ENCODE measurements around the gene UNC13B.
"Not testable (repeated sequence)": the region's sequence is repeated elsewhere in the genome, so short reads cannot be mapped to it uniquely, and the experiment has no call there.

Gene UNC13B

GRCh38 chr9:35395076-35395705 lies 233.4 kb downstream of the UNC13B start:
- DNase-seq: no peak

DNA sequence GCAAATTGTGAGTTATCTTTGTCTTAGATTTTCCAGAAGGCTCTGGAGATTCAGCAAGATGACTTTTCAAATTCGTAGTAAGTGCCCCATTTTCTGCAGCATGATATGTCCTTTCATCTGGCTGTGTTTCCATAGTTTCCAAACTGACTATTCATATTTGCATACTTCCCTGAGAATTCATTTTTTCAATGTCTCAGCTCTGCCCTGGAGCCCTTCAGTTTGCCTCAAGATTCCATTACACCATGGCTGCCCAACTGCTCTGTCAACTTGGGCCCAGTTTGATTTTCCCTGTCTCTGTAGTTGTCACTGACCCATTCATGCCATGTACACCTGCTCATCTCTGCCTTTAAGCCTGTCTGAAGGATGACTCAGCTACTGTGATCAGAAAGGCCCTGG lies 233.9 kb downstream of the UNC13B start:
- no peak for DNase-seq

DNA sequence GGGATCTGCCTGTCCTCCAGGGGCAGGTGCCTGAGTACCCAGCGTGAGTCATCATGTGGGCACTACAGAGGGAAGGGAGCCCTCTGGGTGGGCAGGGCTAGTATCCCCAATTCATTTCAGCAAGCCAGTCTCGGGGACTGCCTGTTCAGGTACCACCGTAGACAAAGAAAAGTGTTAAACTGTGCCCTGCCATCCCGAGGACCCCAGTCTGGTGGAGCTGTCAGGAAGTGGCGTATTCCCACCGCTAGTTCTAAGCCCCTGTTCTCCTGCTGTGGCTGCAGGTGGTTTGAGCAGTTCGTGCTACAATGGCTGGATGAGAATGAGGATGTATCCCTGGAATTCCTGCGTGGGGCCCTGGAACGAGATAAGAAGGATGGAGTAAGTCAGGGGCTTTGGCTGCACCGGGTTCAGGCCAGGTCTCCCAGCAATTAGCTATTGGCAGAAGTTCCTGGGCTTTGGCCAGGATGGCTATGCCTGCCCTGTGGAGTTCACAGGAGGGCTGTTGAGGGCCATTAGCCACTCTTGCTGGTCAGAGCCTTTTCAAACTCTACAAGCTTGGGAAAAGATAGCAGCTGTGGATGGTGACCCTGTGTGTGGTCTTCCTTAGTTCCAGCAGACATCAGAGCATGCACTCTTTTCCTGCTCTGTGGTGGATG lies 234.9 kb downstream of the UNC13B start:
- no peak for DNase-seq

- DNase-seq: no peak
Measured at GRCh38 chr9:35397216-35397698, 235.4 kb downstream of the UNC13B start.

- no peak for DNase-seq
Measured at GRCh38 chr9:35397923-35398322, 236.1 kb downstream of the UNC13B start.

GRCh38 chr9:35398651-35399335 lies 237.0 kb downstream of the UNC13B start:
- DNase-seq: no peak

DNA sequence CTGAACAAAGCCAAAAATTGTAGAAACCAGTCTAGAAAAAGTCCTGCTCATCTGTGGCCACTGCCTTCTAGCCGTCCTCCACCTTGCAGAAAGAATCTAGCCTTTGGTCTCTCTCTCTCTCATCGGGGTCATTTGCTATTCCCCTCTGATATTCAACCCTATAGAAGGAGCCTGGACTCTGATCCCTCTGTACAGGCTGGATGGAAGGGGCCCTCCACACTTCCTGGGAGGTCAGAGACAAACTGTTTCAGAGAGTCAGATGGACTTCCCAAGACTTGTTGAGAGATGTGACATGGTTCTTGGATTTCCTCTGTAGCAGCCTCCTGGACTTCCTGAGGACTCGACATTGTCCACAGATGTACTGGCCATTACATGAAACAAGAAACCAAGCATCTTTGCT lies 243.1 kb downstream of the UNC13B start:
- no peak for DNase-seq

DNA sequence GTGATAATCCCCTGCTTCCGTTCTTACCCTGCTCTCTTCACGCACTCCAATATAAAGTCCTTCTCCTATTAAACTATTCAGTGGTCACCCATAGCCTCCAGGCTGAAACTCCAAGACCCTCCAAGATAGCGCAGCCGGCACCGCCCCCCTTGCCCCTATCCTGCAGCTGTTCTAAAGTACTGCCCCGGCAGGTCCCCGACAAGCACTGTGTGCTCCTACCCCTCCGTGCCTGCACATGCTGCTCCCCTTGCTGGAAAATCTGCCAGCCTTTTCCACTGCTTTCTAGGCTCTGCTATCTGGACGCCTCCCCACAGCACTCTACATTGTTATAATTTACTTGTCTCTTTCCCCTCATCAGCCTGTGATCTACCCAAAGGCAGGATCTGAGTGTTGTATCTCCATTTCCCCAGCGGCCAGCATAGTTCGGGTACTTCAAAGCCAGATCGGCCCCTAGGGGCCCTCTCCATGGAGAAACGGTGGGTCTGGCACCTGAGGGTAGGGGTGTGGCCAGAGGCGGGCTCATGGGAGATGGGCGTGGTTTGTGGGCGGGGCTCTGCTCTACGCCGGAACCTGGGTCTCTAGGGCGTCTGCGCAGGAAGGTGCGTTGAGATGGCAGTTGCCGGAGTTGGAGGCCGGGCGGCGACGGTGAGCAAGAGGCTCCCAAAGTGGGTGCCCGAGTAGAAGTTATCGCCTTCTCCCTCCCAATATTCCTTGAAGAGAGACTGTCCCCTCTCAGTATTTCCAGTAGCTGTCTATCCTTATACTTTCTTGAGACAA lies 244.6 kb downstream of the UNC13B start:
- no peak for DNase-seq

- DNase-seq: no peak
Measured at GRCh38 chr9:35407846-35408245, 246.0 kb downstream of the UNC13B start.

GRCh38 chr9:35409434-35409833 lies 247.6 kb downstream of the UNC13B start:
- not testable (repeated sequence) for DNase-seq

- no peak for DNase-seq
Measured at GRCh38 chr9:35414889-35415288, 253.1 kb downstream of the UNC13B start.

GRCh38 chr9:35415402-35416097 lies 253.7 kb downstream of the UNC13B start:
- no peak for DNase-seq

DNA sequence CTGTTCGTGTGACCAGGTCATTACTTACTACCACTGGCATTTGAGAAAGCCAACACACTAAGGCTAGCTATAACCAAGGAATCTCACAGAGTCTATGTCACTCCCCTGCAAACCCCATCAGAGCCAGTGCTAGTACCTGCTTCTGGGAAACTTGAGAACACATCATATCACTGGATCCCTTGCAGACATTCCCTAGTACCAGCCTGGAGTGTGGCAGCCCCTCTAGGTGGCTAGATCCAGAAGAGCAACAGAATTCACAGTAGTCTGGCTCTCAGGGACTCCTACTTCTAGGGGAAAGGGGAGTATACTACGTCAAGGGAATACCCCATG lies 254.3 kb downstream of the UNC13B start:
- DNase-seq: no peak

- no peak for DNase-seq
Measured at GRCh38 chr9:35422346-35422745, 260.5 kb downstream of the UNC13B start.

DNA sequence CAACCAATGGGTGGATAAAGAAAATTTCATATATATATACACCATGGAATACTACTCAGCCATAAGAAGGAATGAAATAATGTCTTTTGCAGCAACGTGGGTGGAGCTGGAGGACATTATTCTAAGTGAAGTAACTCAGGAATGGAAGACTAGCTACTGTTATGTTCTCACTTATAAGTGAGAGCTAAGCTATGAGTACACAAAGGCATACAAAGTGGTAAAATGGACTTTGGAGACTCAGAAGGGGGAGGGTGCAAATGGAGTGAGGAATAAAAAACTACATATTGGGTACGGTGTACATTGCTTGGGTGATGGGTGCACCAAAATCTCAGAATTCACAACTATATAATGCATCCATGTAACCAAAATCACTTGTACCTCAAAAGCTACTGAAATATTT lies 260.9 kb downstream of the UNC13B start:
- DNase-seq: no peak

DNA sequence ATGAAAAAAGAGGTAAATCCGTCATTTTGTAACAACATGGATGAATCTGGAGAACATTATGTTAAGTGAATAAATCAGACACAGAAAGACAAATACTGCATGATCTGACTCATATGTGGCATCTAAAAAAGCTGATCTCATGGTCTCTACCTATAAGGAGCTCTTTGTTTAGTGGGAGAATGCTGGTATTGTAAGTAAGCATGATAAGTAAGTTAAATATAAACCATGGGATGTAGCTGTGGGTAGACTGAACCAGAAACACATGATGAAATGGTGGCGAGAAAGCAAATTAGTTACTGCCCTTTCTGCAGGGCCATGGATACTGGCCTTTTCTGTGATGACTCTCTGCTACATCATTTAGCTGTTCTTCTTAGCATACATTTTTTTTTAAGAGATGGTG lies 261.7 kb downstream of the UNC13B start:
- no peak for DNase-seq

- DNase-seq: no peak
Measured at GRCh38 chr9:35424356-35425352, 262.8 kb downstream of the UNC13B start.

DNA sequence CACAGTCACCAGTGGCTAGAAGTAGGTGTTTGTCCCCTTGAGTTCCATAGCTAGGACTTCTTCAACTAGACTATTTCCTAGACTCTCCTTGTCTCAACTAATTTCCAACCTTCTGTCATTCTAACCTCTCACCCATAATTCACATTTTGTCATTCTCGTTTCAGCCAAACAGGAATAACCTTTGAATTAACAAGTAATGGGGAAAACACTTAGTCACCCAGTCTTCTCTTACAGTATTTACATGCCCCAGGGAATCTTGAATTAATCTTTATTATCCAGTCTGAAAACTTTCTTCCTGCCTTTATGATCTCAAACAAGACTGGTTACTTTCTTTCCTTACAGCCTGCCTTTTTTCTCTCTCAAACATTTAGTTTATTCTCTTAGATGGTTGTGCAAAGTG lies 264.8 kb downstream of the UNC13B start:
- no peak for DNase-seq

DNA sequence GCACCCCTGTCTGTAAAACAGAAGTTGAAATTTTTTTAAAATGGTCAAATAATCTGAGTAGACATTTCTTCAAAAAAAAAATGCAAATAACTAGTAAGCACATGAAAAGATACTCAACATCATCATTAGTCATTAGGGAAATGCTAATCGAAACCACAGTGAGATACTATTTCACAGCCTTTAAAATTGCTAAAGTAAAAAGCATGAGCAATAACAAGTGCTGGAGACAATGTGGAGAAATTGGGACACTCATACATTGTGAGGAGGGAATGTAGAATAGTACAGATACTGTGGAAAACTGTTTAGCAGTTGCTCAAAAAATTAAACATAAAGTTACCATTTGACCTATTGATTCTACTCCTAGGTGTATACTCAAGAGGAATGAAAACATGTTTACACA lies 269.7 kb downstream of the UNC13B start:
- no peak for DNase-seq

- DNase-seq: no peak
Measured at GRCh38 chr9:35432076-35432475, 270.3 kb downstream of the UNC13B start.

- DNase-seq: no peak
Measured at GRCh38 chr9:35436933-35437332, 275.1 kb downstream of the UNC13B start.

- no peak for DNase-seq
Measured at GRCh38 chr9:35446012-35446411, 284.2 kb downstream of the UNC13B start.

Data from hippocampal formation (tissue), 2 donors.